IMR-90 (cell line): ENCODE data around the gene ALDH2. TPM values are rescaled to one million over a fixed set of nuclear protein-coding genes. Genes with fewer than 3 reads are reported as not detected.

Experiments
- ATAC-seq: fragments of 200-7000 bp; cut with Tn5 transposase; 2 replicates; pipeline ENCODE4 v1.9.1; 2020; ENCODE audit warnings: low read depth, mild to moderate bottlenecking, moderate library complexity
- BruUV-seq: library from RNA; stranded (reverse); fragments of 400-500 nt; replicated peaks from 2 replicates; lab custom pipeline; 2021; lab: Mats Ljungman, UMichigan
- CTCF ChIA-PET: fragments of 300-600 bp; formaldehyde crosslinking; extraction: SDS; loops from one replicate; lab custom pipeline; 2021; ENCODE audit warnings: antibody characterized with exemption; lab: Yijun Ruan, JAX
- POLR2A ChIA-PET: fragments of 300-600 bp; sonication (Branson Sonifier 250); formaldehyde crosslinking; loops from one replicate; lab custom pipeline; 2022; ENCODE audit warnings: antibody characterized with exemption; ENCODE audit not compliant: unreplicated experiment; lab: Charles Lee
- DNase-seq: peaks from one replicate; pipeline ENCODE4 v3.0.0; 2013
- H2AFZ ChIP-seq: replicated peaks from 2 replicates; pipeline ENCODE3; 2013; ENCODE audit warnings: low read length, mild to moderate bottlenecking; ENCODE audit not compliant: poor library complexity
- H2AK5ac ChIP-seq: 2 replicates; pipeline ENCODE4 v1.6.1; 2013; ENCODE audit warnings: low read depth, low read length, inconsistent platforms
- H2AK9ac ChIP-seq: replicated peaks from 2 replicates; pipeline ENCODE3; 2013; ENCODE audit warnings: mild to moderate bottlenecking, low read depth, low read length, moderate library complexity; ENCODE audit not compliant: poor library complexity
- H2BK120ac ChIP-seq: 2 replicates; pipeline ENCODE4 v1.6.1; 2013; ENCODE audit warnings: low read depth, low read length, inconsistent platforms
- H2BK15ac ChIP-seq: 3 replicates; pipeline ENCODE4 v1.6.1; 2013; ENCODE audit warnings: low read depth, low read length, inconsistent platforms
- H2BK20ac ChIP-seq: 2 replicates; pipeline ENCODE4 v1.6.1; 2013; ENCODE audit warnings: low read depth, mild to moderate bottlenecking, inconsistent platforms, low read length, moderate library complexity
- H2BK5ac ChIP-seq: 2 replicates; pipeline ENCODE4 v1.6.1; 2013; ENCODE audit warnings: mild to moderate bottlenecking, low read depth, low read length, inconsistent platforms; ENCODE audit not compliant: poor library complexity, severe bottlenecking
- H3K14ac ChIP-seq: replicated peaks from 2 replicates; pipeline ENCODE4 v1.6.1; 2013; ENCODE audit warnings: low read depth, low read length, inconsistent platforms
- H3K18ac ChIP-seq: 2 replicates; pipeline ENCODE4 v1.6.1; 2013; ENCODE audit warnings: low read depth, low read length, control low read depth
- H3K23ac ChIP-seq: 2 replicates; pipeline ENCODE4 v1.6.1; 2013; ENCODE audit warnings: low read depth, low read length, inconsistent platforms
- H3K27ac ChIP-seq: 2 replicates; pipeline ENCODE4 v1.5.1; 2013; ENCODE audit warnings: mild to moderate bottlenecking, control low read depth, low read length; ENCODE audit not compliant: insufficient read depth
- H3K27me3 ChIP-seq: 2 replicates; pipeline ENCODE4 v1.6.1; 2013; ENCODE audit warnings: low read length; ENCODE audit not compliant: control insufficient read depth, insufficient read depth
- H3K36me3 ChIP-seq: 2 replicates; pipeline ENCODE4 v1.6.1; 2013; ENCODE audit warnings: low read length, mixed read lengths; ENCODE audit not compliant: control insufficient read depth, insufficient read depth
- H3K4ac ChIP-seq: 2 replicates; pipeline ENCODE4 v1.6.1; 2013; ENCODE audit warnings: low read depth, low read length, inconsistent platforms
- H3K4me1 ChIP-seq: 2 replicates; pipeline ENCODE4 v1.6.1; 2013; ENCODE audit warnings: low read length, mixed read lengths; ENCODE audit not compliant: control insufficient read depth, insufficient read depth
- H3K4me2 ChIP-seq: 2 replicates; pipeline ENCODE4 v1.6.1; 2013; ENCODE audit warnings: low read depth, mild to moderate bottlenecking, control low read depth, low read length, moderate library complexity
- H3K4me3 ChIP-seq: 2 replicates; pipeline ENCODE4 v1.5.1; 2013; ENCODE audit warnings: low read depth, mild to moderate bottlenecking, control low read depth, low read length, moderate library complexity; ENCODE audit not compliant: insufficient read depth
- H3K56ac ChIP-seq: 2 replicates; pipeline ENCODE4 v1.6.1; 2013; ENCODE audit warnings: low read length, inconsistent platforms; ENCODE audit not compliant: insufficient read depth; ENCODE audit errors: extremely low read depth
- H3K79me1 ChIP-seq, 2 experiments: 2 replicates each; pipeline ENCODE4 v1.6.1; 2013; ENCODE audit warnings: low read length in 2 of 2, inconsistent platforms in 1 of 2, low read depth in 1 of 2
- H3K9ac ChIP-seq: 2 replicates; pipeline ENCODE4 v1.6.1; 2013; ENCODE audit warnings: low read depth, low read length, control low read depth
- H3K9me1 ChIP-seq: 2 replicates; pipeline ENCODE4 v1.6.1; 2013; ENCODE audit warnings: low read length, inconsistent platforms; ENCODE audit not compliant: insufficient read depth
- H3K9me3 ChIP-seq: 2 replicates; pipeline ENCODE4 v1.6.1; 2013; ENCODE audit warnings: low read length; ENCODE audit not compliant: control insufficient read depth, insufficient read depth
- H4K20me1 ChIP-seq: 2 replicates; pipeline ENCODE4 v1.6.1; 2013; ENCODE audit warnings: low read length, inconsistent platforms; ENCODE audit not compliant: insufficient read depth
- H4K5ac ChIP-seq: 2 replicates; pipeline ENCODE4 v1.6.1; 2013; ENCODE audit warnings: mild to moderate bottlenecking, low read depth, low read length, control low read depth
- H4K8ac ChIP-seq, 2 experiments: 2 replicates each; pipeline ENCODE4 v1.6.1; 2013; ENCODE audit warnings: low read depth in 2 of 2, low read length in 2 of 2, control low read depth in 1 of 2, inconsistent platforms in 1 of 2
- H4K91ac ChIP-seq: 2 replicates; pipeline ENCODE4 v1.6.1; 2013; ENCODE audit warnings: low read depth, low read length, inconsistent platforms; ENCODE audit not compliant: insufficient read depth
- BHLHE40 ChIP-seq: fragments of 150-350 bp; IDR thresholded peaks from 2 replicates; pipeline ENCODE4 v1.6.1; 2016; ENCODE audit warnings: mild to moderate bottlenecking, low read depth, low read length
- CEBPB ChIP-seq: IDR thresholded peaks from 2 replicates; pipeline ENCODE4 v1.6.1; 2012; ENCODE audit warnings: low read depth, low read length, improper control_type of control experiment
- ELK1 ChIP-seq: fragments of 150-350 bp; IDR thresholded peaks from 2 replicates; pipeline ENCODE4 v1.6.1; 2016; ENCODE audit warnings: low read depth, mild to moderate bottlenecking, low read length, moderate library complexity, borderline replicate concordance
- FOS ChIP-seq: fragments of 150-350 bp; IDR thresholded peaks from 2 replicates; pipeline ENCODE4 v1.6.1; 2016; ENCODE audit warnings: low read depth, low read length
- MAZ ChIP-seq: IDR thresholded peaks from 2 replicates; pipeline ENCODE4 v1.6.1; 2012; ENCODE audit warnings: low read depth, mild to moderate bottlenecking, low read length, improper control_type of control experiment, moderate library complexity, borderline replicate concordance
- NFE2L2 ChIP-seq: fragments of 150-350 bp; IDR thresholded peaks from 2 replicates; pipeline ENCODE4 v1.6.1; 2016; ENCODE audit warnings: low read depth, mild to moderate bottlenecking, low read length
- RAD21 ChIP-seq: IDR thresholded peaks from 2 replicates; pipeline ENCODE4 v1.6.1; 2012; ENCODE audit warnings: low read length, improper control_type of control experiment
- RCOR1 ChIP-seq: IDR thresholded peaks from 2 replicates; pipeline ENCODE4 v1.6.1; 2012; ENCODE audit warnings: mild to moderate bottlenecking, low read length, improper control_type of control experiment; ENCODE audit not compliant: insufficient replicate concordance
- RFX5 ChIP-seq: IDR thresholded peaks from 2 replicates; pipeline ENCODE4 v1.8.0; 2012; ENCODE audit warnings: low read depth, mild to moderate bottlenecking, low read length, moderate library complexity
- SMC3 ChIP-seq: fragments of 150-350 bp; IDR thresholded peaks from 2 replicates; pipeline ENCODE4 v1.6.1; 2016; ENCODE audit warnings: low read depth, mild to moderate bottlenecking, antibody characterized with exemption, low read length, moderate library complexity
- WGBS, 2 experiments: methylation state at CpG; one replicate each; pipeline versions ENCODE4 v1.1.5 to v1.1.7; 2013; ENCODE audit warnings: missing lambda C conversion rate in 2 of 2; ENCODE audit not compliant: insufficient read length in 1 of 2; ENCODE audit errors: extremely low coverage in 2 of 2; 5-methylcytosine and 5-hydroxymethylcytosine counted together
- dilution Hi-C: fragments of 300-500 bp; cut with HindIII; formaldehyde crosslinking; loops from one replicate; pipeline ENCODE4 v1.14.3; 2018; ENCODE audit warnings: low sequenced_read_pairs; ENCODE audit not compliant: unreplicated experiment
- in situ Hi-C: fragments of 300-500 bp; cut with MboI; formaldehyde crosslinking; loops from 3 replicates; pipeline ENCODE4 v1.14.3; 2019; ENCODE audit warnings: low sequenced_read_pairs, inconsistent platforms, mixed read lengths
- intact Hi-C: fragments of 100-400 bp; cut with micrococcal nuclease; formaldehyde crosslinking; loops from 2 replicates; pipeline ENCODE4 v1.10.0; 2022
- polyA plus RNA-seq, 3 experiments: library from polyadenylated mRNA; depleted of rRNA; stranded (reverse); fragments of >200 nt; gene quantifications; 2 replicates each; pipeline ENCODE4 v1.2.3, GENCODE V29; 2012; ENCODE audit warnings: low replicate concordance in 1 of 3
- total RNA-seq: library from RNA; depleted of rRNA; stranded (reverse); fragments of >200 nt; gene quantifications from 2 replicates; pipeline ENCODE4 v1.2.3, GENCODE V29; 2012
- TF ChIP-seq, protein P1 (sequence below): fragments of 150-350 bp; IDR thresholded peaks from 2 replicates; pipeline ENCODE4 v1.6.1; 2017; ENCODE audit warnings: mild to moderate bottlenecking, antibody characterized with exemption, low read length, low read depth

The ALDH2 gene
- total and polyA plus RNA-seq, 2 of the 4 experiments (the other 2 are of a cell fraction) = 16.0 to 41.2 TPM

GRCh38 chr12:111780615-111781014 is 13.9 kb downstream of the ALDH2 start:
- Histone ChIP-seq H4K8ac (no peak overlapping the region), H2AFZ (no peak overlapping the region), H3K9me1 (peaks cover 21% of the 10 kb centered on the region; the same call in 1 of the 2 replicates), H2BK15ac (no peak overlapping the region), H2BK5ac (no peak overlapping the region), H3K27me3 (no peaks in the 10 kb centered on the region), H3K27ac (no peak overlapping the region), H4K20me1 (peaks cover 11% of the 10 kb centered on the region; the same call in 1 of the 2 replicates), H3K18ac (no peak overlapping the region), H3K9me3 (peaks cover 3% of the 10 kb centered on the region; the same call in 1 of the 2 replicates), H3K36me3 (peaks cover 61% of the 10 kb centered on the region), H3K14ac (no peak overlapping the region), H3K79me1 (peaks cover 5 to 37% of the 10 kb centered on the region in 2 experiments; a peak in 3 of 4 replicates), H2BK120ac (no peak overlapping the region), H3K4me2 (no peak overlapping the region), H3K9ac (no peak overlapping the region), H2AK9ac (no peak overlapping the region), H3K56ac (no peak overlapping the region), H3K4ac (no peak overlapping the region), H2AK5ac (no peak overlapping the region), H2BK20ac (no peak overlapping the region), H3K4me1 (peaks cover 14% of the 10 kb centered on the region), H3K23ac (no peak overlapping the region), H4K5ac (no peak overlapping the region), H3K4me3 (no peak overlapping the region), H4K91ac (no peak overlapping the region)
- ChIA-PET POLR2A (no interaction called here), CTCF (no interaction called here)
- no peak for TF ChIP-seq MAZ
- TF ChIP-seq RAD21 = no peak
- TF ChIP-seq FOS = no peak
- TF ChIP-seq CEBPB = no peak
- no peak for TF ChIP-seq BHLHE40
- TF ChIP-seq, protein P1, sequence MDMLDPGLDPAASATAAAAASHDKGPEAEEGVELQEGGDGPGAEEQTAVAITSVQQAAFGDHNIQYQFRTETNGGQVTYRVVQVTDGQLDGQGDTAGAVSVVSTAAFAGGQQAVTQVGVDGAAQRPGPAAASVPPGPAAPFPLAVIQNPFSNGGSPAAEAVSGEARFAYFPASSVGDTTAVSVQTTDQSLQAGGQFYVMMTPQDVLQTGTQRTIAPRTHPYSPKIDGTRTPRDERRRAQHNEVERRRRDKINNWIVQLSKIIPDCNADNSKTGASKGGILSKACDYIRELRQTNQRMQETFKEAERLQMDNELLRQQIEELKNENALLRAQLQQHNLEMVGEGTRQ = no peak
- no peak for TF ChIP-seq RFX5
- TF ChIP-seq NFE2L2 = no peak
- no peak for TF ChIP-seq SMC3
- TF ChIP-seq ELK1 = no peak
- TF ChIP-seq RCOR1 = no peak
- in situ Hi-C loops (no loop called here), intact Hi-C loops (no loop called here), dilution Hi-C loops (no loop called here)
- DNase-seq (no peak), ATAC-seq (no peak)
- BruUV-seq = no TSS peak
- WGBS, 2 experiments = no CpG with 5 or more reads among the region's 5 CpGs
